ENCODE results near the gene CRYGB. TPM values are rescaled to one million over a fixed set of nuclear protein-coding genes. Genes with fewer than 3 reads are reported as not detected.
"Not testable (repeated sequence)": the region's sequence is repeated elsewhere in the genome, so short reads cannot be mapped to it uniquely, and the experiment has no call there.

Gene CRYGB
- total and polyA plus RNA-seq, 3 experiments from 2014 or later = not detected

- peaks cover 7% of the 10 kb centered on the region for H3K4me1 ChIP-seq (ENCODE audit: insufficient read depth, low read length)
These were observed 10.9 kb downstream of the CRYGB start for GRCh38 chr2:208134928-208135586.

GRCh38 chr2:208130712-208131110 lies 15.2 kb downstream of the CRYGB start:
- ChIA-PET CTCF (no interaction called here), POLR2A (no interaction called here)

More at GRCh38 chr2:208134928-208135586, 10.9 kb downstream of the CRYGB start:
- H3K27ac Mint-ChIP-seq = peak overlapping the region in 1 of 8 donors; percentile 61
- peaks cover 0 to 6% (median 0%) of the 10 kb centered on the region in 5 donors for H3K9me3 Mint-ChIP-seq
- no peaks in the 10 kb centered on the region for H3K36me3 ChIP-seq (ENCODE audit: insufficient read depth, low read length)
- H3K4me1 Mint-ChIP-seq = peaks cover 6 to 11% (median 8%) of the 10 kb centered on the region in 3 donors
- peaks cover 4 to 7% of the 10 kb centered on the region in 2 donors for H3K27me3 Mint-ChIP-seq
- ChIA-PET CTCF (no interaction called here), POLR2A (no interaction called here)
- no peak overlapping the region for H3K4me3 ChIP-seq (ENCODE audit: low read length)
- H3K4me3 Mint-ChIP-seq = peak overlapping the region in 1 of 7 donors; percentile 15
- no peaks in the 10 kb centered on the region for H3K27me3 ChIP-seq (ENCODE audit: insufficient read depth, low read length, poor library complexity, severe bottlenecking)
- no peak overlapping the region for H3K27ac ChIP-seq (ENCODE audit: low read depth, low read length)
- H3K9me3 ChIP-seq (ENCODE audit: low read length) = no peaks in the 10 kb centered on the region
- DNase-seq = peak in 1 of 5 donors; percentile 14
- peaks cover 0 to 4% (median 0%) of the 10 kb centered on the region in 3 donors for H3K36me3 Mint-ChIP-seq

GRCh38 chr2:208129744-208130711 lies 15.9 kb downstream of the CRYGB start, which contains the start of gene CRYGC:
Gene CRYGC (minus strand): TSS chr2:208129828. CDS start chr2:208129792, 36 bp downstream.
- H3K9me3 ChIP-seq (ENCODE audit: low read length) = no peaks in the 10 kb centered on the region
- DNase-seq = no peak
- H3K4me1 ChIP-seq (ENCODE audit: insufficient read depth, low read length) = peaks cover 2% of the 10 kb centered on the region
- Mint-ChIP-seq H3K9me3 (no peaks in the 10 kb centered on the region), H3K4me1 (peaks cover 0 to 6% (median 3%) of the 10 kb centered on the region in 3 donors), H3K4me3 (no peak within 1 kb of the TSS), H3K36me3 (peaks cover 0 to 1% (median 0%) of the 10 kb centered on the region in 3 donors), H3K27ac (no peak within 1 kb of the TSS), H3K27me3 (peaks cover 9 to 24% of the 10 kb centered on the region in 2 donors)
- no peaks in the 10 kb centered on the region for H3K27me3 ChIP-seq (ENCODE audit: insufficient read depth, low read length, poor library complexity, severe bottlenecking)
- no peaks in the 10 kb centered on the region for H3K36me3 ChIP-seq (ENCODE audit: insufficient read depth, low read length)
- H3K27ac ChIP-seq (ENCODE audit: low read depth, low read length) = no peak within 1 kb of the TSS
- H3K4me3 ChIP-seq (ENCODE audit: low read length) = no peak within 1 kb of the TSS
- CTCF ChIA-PET = no interaction called here
- POLR2A ChIA-PET = no interaction called here

More at GRCh38 chr2:208130712-208131110, 15.2 kb downstream of the CRYGB start:
- Histone ChIP-seq H3K4me3 (ENCODE audit: low read length) (no peak overlapping the region), H3K9me3 (ENCODE audit: low read length) (no peaks in the 10 kb centered on the region), H3K4me1 (ENCODE audit: insufficient read depth, low read length) (peaks cover 7% of the 10 kb centered on the region), H3K27ac (ENCODE audit: low read depth, low read length) (no peak overlapping the region), H3K27me3 (ENCODE audit: insufficient read depth, low read length, poor library complexity, severe bottlenecking) (no peaks in the 10 kb centered on the region), H3K36me3 (ENCODE audit: insufficient read depth, low read length) (no peaks in the 10 kb centered on the region)
- Mint-ChIP-seq H3K4me3 (no peak overlapping the region), H3K27ac (no peak overlapping the region), H3K9me3 (no peaks in the 10 kb centered on the region), H3K4me1 (peaks cover 6 to 9% (median 8%) of the 10 kb centered on the region in 3 donors), H3K27me3 (peaks cover 2 to 17% of the 10 kb centered on the region in 2 donors), H3K36me3 (no peaks in the 10 kb centered on the region)
- no peak for DNase-seq

DNA sequence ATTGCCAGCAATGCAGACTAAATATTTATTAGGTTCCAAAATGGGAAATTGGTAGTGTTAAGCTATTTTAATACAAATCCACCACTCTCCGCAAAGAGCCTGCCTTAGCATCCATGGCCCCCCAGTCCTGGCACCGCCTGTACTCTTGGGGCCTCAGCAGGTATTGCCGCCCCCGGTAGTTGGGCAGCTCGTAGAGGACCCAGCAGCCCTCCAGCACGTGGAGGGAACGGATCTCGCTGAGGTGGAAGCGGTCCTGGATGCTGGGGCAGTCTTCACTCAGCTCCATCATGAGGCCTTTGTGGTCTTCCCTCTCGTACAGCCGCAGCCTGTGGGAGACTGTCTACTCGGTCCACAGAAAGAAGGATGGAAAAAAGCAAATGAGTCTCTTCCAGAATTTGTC lies 17.8 kb downstream of the CRYGB start:
- Histone ChIP-seq H3K4me3 (ENCODE audit: low read length) (no peak overlapping the region), H3K4me1 (ENCODE audit: insufficient read depth, low read length) (no peaks in the 10 kb centered on the region), H3K27me3 (ENCODE audit: insufficient read depth, low read length, poor library complexity, severe bottlenecking) (no peaks in the 10 kb centered on the region), H3K27ac (ENCODE audit: low read depth, low read length) (no peak overlapping the region), H3K9me3 (ENCODE audit: low read length) (no peaks in the 10 kb centered on the region), H3K36me3 (ENCODE audit: insufficient read depth, low read length) (no peaks in the 10 kb centered on the region)
- peaks cover 5 to 17% (median 7%) of the 10 kb centered on the region in 3 donors for H3K4me1 Mint-ChIP-seq
- CTCF ChIA-PET = no interaction called here
- POLR2A ChIA-PET = no interaction called here
- no peak overlapping the region for H3K27ac Mint-ChIP-seq
- H3K9me3 Mint-ChIP-seq = no peaks in the 10 kb centered on the region
- DNase-seq = no peak
- peaks cover 0 to 1% (median 0%) of the 10 kb centered on the region in 3 donors for H3K36me3 Mint-ChIP-seq
- H3K27me3 Mint-ChIP-seq = peaks cover 15 to 37% of the 10 kb centered on the region in 2 donors
- no peak overlapping the region for H3K4me3 Mint-ChIP-seq

DNA sequence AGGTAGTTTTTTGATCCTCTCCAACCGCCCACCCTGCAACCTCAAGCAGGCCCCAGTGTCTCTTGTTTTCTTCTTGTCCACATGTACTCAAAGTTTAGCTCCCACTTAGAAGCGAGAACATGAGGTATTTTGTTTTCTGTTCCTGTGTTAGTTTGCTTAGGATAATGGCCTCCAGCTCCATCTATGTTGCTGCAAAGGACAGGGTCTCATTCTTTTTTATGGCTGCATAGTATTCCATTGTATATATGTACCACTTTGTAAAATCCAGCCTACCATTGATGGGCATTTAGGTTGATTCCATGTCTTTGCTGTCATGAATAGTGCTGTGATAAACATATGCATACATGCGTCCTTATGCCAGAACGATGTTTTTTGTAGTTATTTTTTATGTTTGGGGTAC lies 18.9 kb downstream of the CRYGB start:
- ChIA-PET CTCF (no interaction called here), POLR2A (no interaction called here)
- Histone ChIP-seq H3K4me3 (ENCODE audit: low read length) (no peak overlapping the region), H3K27me3 (ENCODE audit: insufficient read depth, low read length, poor library complexity, severe bottlenecking) (no peaks in the 10 kb centered on the region), H3K4me1 (ENCODE audit: insufficient read depth, low read length) (no peaks in the 10 kb centered on the region), H3K9me3 (ENCODE audit: low read length) (no peaks in the 10 kb centered on the region), H3K36me3 (ENCODE audit: insufficient read depth, low read length) (no peaks in the 10 kb centered on the region), H3K27ac (ENCODE audit: low read depth, low read length) (no peak overlapping the region)
- Mint-ChIP-seq H3K9me3 (no peaks in the 10 kb centered on the region), H3K4me1 (peaks cover 5 to 17% (median 7%) of the 10 kb centered on the region in 3 donors), H3K27ac (no peak overlapping the region), H3K27me3 (peaks cover 15 to 31% of the 10 kb centered on the region in 2 donors), H3K36me3 (peaks cover 0 to 1% (median 0%) of the 10 kb centered on the region in 3 donors), H3K4me3 (no peak overlapping the region)
- no peak for DNase-seq

DNA sequence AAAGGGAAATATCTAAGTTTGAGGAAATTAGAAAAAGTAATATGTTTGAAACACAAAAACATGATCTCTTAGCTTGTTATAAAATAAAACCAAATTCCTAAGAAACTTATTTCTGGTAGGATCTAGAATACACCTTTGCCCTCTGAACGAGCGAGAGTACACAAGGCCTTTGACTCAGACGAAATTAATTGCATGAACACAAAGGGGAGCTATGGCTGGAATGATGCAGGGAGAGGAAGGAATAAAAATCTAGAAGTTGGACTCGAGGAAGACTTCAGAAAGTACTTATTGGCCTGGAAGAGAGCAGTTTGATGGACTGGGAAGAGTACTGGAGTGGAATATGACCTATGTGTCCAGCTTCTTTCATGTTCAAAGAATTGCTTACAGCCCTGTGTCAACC lies 20.7 kb downstream of the CRYGB start:
- no peaks in the 10 kb centered on the region for H3K4me1 ChIP-seq (ENCODE audit: insufficient read depth, low read length)
- Mint-ChIP-seq H3K36me3 (peaks cover 0 to 1% (median 0%) of the 10 kb centered on the region in 3 donors), H3K4me1 (peaks cover 5 to 17% (median 7%) of the 10 kb centered on the region in 3 donors), H3K9me3 (no peaks in the 10 kb centered on the region), H3K27me3 (peaks cover 16 to 42% of the 10 kb centered on the region in 2 donors), H3K27ac (no peak overlapping the region), H3K4me3 (peak overlapping the region in 1 of 7 donors; percentile 4)
- H3K36me3 ChIP-seq (ENCODE audit: insufficient read depth, low read length) = no peaks in the 10 kb centered on the region
- CTCF ChIA-PET = no interaction called here
- POLR2A ChIA-PET = no interaction called here
- no peak overlapping the region for H3K4me3 ChIP-seq (ENCODE audit: low read length)
- no peak for DNase-seq
- no peaks in the 10 kb centered on the region for H3K27me3 ChIP-seq (ENCODE audit: insufficient read depth, low read length, poor library complexity, severe bottlenecking)
- H3K27ac ChIP-seq (ENCODE audit: low read depth, low read length) = no peak overlapping the region
- no peaks in the 10 kb centered on the region for H3K9me3 ChIP-seq (ENCODE audit: low read length)

DNA sequence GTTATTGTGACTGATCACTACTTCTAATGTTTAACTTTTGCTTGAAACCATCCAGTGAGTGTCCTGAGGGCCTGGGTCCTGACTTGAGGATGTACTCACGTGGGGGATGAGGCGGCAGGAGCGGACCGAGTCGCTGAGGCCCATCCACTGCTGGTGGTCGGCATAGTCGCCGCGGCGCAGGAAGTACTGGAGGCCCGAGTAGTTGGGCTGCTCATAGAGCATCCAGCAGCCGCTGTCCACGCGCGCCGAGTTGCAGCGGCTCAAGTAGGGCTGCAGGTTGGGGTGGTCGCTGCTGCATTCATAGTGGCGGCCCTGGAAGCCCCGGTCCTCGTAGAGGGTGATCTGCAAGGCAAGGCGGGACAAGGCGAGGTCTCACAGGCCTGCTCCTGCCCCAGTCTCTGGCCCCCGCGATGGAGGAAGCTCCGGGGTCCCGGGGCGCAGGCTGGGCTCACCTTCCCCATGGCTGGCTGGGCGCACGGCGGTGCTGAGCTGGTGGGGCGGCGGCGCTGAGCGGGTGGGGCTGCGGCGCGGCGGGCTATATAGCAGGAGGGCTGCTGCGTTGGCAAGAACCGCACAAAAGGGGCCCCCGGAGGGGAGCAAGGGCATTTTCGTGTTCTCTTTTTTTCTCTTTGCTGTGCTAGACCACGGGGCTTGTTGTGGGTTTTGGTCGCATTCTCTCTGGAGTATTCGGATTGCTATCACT lies 21.8 kb downstream of the CRYGB start, which contains the start of gene CRYGD:
CRYGD (minus strand) TSS at position 512 of the 703 bp plus-strand sequence; CDS start at position 461, 51 bp downstream.
- Mint-ChIP-seq H3K4me1 (peaks cover 5 to 17% (median 7%) of the 10 kb centered on the region in 3 donors), H3K27me3 (peaks cover 16 to 37% of the 10 kb centered on the region in 2 donors), H3K4me3 (peak within 1 kb of the TSS in 5 of 7 donors; percentile 13 to 57 (median 30))
- H3K27me3 ChIP-seq (ENCODE audit: insufficient read depth, low read length, poor library complexity, severe bottlenecking); POLR2A ChIA-PET; H3K9me3 ChIP-seq (ENCODE audit: low read length); H3K27ac ChIP-seq (ENCODE audit: low read depth, low read length); H3K36me3 ChIP-seq (ENCODE audit: insufficient read depth, low read length); H3K4me1 ChIP-seq (ENCODE audit: insufficient read depth, low read length); H3K36me3 Mint-ChIP-seq; CTCF ChIA-PET; H3K27ac Mint-ChIP-seq; H3K4me3 ChIP-seq (ENCODE audit: low read length); DNase-seq; H3K9me3 Mint-ChIP-seq: not testable (repeated sequence)

All from CD8-positive, alpha-beta memory T cell (primary cell).